ENCODE results near the gene RAD51AP1. TPM values are rescaled to one million over a fixed set of nuclear protein-coding genes. Genes with fewer than 3 reads are reported as not detected.

Gene RAD51AP1
- total RNA-seq, 1 experiment from 2014 or later: 45.2 TPM

- TF ChIP-seq ZNF512 (CRISPR knock-in tag; IDR thresholded peaks at IDR 0.05; ENCODE audit: borderline replicate concordance) (no peak), ZBTB21 (CRISPR knock-in tag; IDR thresholded peaks at IDR 0.05; ENCODE audit: borderline replicate concordance) (no peak), ELF4 (CRISPR knock-in tag; IDR thresholded peaks at IDR 0.05; ENCODE audit: low read depth) (no peak)
Observed at GRCh38 chr12:4595881-4596280, 57.2 kb downstream of the RAD51AP1 start (continued).

GRCh38 chr12:4603421-4603820 is 64.7 kb downstream of the RAD51AP1 start:
- CTCF ChIA-PET: interaction anchor here (2.1 to 2.5 kb wide), 2 partner anchors 11 to 255 kb away, joined by 9 to 38 read pairs; no protein-coding TSS in a partner anchor
- no peaks in the 10 kb centered on the region for H3K36me3 Mint-ChIP-seq
- no peak overlapping the region for H3K27ac Mint-ChIP-seq
- TF ChIP-seq SP1 (CRISPR knock-in tag; conservative IDR thresholded peaks at IDR 0.05) (no peak), TCF7 (CRISPR knock-in tag; IDR thresholded peaks at IDR 0.05; ENCODE audit: low read depth) (no peak), FOXP1 (CRISPR knock-in tag; IDR thresholded peaks at IDR 0.05; ENCODE audit: borderline replicate concordance) (no peak), ZNF138 (CRISPR knock-in tag; conservative IDR thresholded peaks at IDR 0.05) (no peak), E2F1 (CRISPR knock-in tag; IDR thresholded peaks at IDR 0.05) (no peak), ZNF232 (CRISPR knock-in tag; IDR thresholded peaks at IDR 0.05) (no peak), ZBTB21 (CRISPR knock-in tag; IDR thresholded peaks at IDR 0.05; ENCODE audit: borderline replicate concordance) (no peak), JAZF1 (CRISPR knock-in tag; IDR thresholded peaks at IDR 0.05) (no peak), CREM (CRISPR knock-in tag; IDR thresholded peaks at IDR 0.05) (no peak), ELF4 (CRISPR knock-in tag; IDR thresholded peaks at IDR 0.05; ENCODE audit: low read depth) (no peak), ZNF532 (CRISPR knock-in tag; IDR thresholded peaks at IDR 0.05; ENCODE audit: borderline replicate concordance) (no peak), EMX1 (CRISPR knock-in tag; IDR thresholded peaks at IDR 0.05) (no peak), ERG (CRISPR knock-in tag; IDR thresholded peaks at IDR 0.05) (no peak), PREB (CRISPR knock-in tag; IDR thresholded peaks at IDR 0.05; ENCODE audit: borderline replicate concordance) (no peak), GTF2I (CRISPR knock-in tag; conservative IDR thresholded peaks at IDR 0.05) (no peak), TP53 (CRISPR knock-in tag; IDR thresholded peaks at IDR 0.05) (no peak)
- peaks cover 3% of the 10 kb centered on the region; the same call in 1 of the 2 replicates for H3K4me1 Mint-ChIP-seq
- H3K27me3 Mint-ChIP-seq (ENCODE audit: low read depth): peaks cover 21% of the 10 kb centered on the region
- no peak for ATAC-seq
- no peak overlapping the region for H3K4me3 Mint-ChIP-seq
- H3K9me3 Mint-ChIP-seq: no peaks in the 10 kb centered on the region
- POLR2A ChIA-PET: no interaction called here
- no peak for DNase-seq (ENCODE audit: low spot score)
